GM04503 (cell line): ENCODE data around the gene PPFIBP2.

Experiments
- DNase-seq: peaks from one replicate; pipeline ENCODE4 v3.0.0-alpha.2; 2012; ENCODE audit warnings: low read depth

The PPFIBP2 gene

GRCh38 chr11:7668464-7668863 lies 154.7 kb downstream of the PPFIBP2 start:
- no peak for DNase-seq

DNA sequence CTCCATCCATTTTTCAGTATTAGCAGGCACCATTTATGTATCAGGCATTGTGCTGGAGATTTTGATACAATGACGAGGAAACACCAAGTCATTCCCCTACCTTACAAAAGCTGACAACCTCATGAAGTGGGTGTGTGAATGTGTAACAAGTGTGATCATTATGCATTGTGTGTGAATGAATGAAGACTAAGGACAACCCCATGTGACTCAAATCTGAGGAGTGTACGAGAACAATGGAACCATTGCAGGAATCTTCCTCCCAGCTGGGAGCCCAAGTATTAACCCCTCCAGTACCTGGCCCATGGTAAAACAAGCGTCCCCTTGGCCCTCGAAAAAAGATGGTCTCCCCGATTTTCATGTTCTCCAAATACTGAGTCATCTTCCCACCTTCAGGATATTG lies 155.1 kb downstream of the PPFIBP2 start:
- no peak for DNase-seq

GRCh38 chr11:7670641-7671040 lies 156.8 kb downstream of the PPFIBP2 start:
- DNase-seq = no peak

DNA sequence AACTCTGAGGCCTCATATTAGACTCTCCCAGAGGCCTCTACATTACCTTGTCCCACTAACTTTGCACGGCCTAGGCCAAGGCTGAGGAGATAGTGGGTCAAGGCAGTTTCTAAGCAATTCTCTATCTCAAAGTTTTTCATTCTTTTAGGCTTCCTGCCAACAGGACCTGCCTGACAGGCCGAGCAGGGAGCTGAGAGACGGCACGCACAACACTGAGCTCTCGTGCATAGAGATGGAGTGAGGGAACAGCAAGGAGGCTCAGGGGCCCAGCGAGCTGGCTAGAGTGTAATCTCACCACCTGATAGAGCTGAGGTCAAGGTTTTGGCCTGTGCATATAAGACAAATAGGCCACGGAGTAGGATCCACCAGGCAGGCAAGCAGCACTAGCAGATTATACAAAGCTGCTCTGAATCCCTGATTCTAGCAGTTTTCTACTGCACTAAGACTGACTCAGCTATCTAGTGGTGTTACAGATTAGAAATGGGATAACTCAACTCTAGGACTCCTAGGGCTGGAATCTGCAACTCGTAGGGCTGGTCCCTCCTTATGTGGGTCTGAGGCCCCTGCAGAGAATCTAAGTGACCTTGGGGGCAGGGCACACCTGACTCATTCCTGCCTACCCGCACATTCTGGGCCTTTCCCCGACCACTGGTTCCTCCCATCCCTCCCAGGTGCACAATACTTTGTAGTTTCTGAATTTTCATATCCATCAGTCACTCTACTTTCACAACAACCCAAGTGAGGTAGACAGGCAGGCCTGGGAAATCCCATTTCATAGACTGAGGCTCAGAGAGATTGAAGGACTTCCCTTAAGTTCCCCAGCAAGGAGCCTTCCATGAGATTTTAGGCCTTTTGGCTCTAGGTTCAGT lies 157.8 kb downstream of the PPFIBP2 start:
- DNase-seq = no peak

GRCh38 chr11:7672276-7672959 lies 158.6 kb downstream of the PPFIBP2 start:
- DNase-seq = no peak

- peak; percentile 13 for DNase-seq
These were observed 159.3 kb downstream of the PPFIBP2 start, which contains the start of gene CYB5R2 for GRCh38 chr11:7672960-7673723. Gene CYB5R2, minus strand, starts transcription at chr11:7673500. Its CDS starts 675 bp downstream, at chr11:7672825.

DNA sequence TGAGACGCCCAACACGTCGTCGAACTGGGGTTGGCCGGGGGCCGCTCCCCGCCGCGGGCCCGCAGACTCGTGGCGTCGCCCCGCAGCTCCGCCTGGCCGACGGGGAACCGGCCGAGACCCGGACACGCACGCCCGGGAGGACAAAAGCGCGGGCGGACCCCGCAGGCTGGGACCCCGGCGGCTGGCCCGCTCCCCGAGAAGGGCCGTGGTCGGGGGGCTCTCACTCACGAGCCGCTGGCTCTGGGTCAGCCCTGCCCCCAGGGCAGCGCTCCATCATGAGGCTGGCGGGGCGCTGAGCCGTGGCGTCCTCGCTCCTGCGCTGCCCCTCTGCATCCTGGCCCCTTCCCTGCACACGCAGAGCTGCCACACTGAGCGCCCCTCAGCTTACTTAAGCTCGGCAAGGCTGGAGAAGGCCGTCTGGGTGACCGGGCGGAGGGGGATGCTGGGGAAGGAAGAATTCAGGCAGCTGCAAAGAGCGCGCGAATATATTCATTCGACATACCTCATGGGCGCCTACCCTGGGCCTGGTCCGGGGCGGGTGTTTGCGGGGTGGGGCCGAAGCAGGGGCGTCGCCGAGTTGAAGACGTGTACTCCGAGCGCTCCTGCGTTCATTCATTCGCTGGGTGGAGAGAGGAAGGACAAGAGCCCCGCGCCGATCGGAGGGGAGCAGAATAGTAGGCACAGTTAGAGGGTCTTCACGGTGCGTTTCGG lies 160.1 kb downstream of the PPFIBP2 start:
- no peak for DNase-seq

- DNase-seq = no peak
These were observed 161.8 kb downstream of the PPFIBP2 start for GRCh38 chr11:7675631-7676030.

GRCh38 chr11:7677071-7677470 lies 163.3 kb downstream of the PPFIBP2 start:
- no peak for DNase-seq

DNA sequence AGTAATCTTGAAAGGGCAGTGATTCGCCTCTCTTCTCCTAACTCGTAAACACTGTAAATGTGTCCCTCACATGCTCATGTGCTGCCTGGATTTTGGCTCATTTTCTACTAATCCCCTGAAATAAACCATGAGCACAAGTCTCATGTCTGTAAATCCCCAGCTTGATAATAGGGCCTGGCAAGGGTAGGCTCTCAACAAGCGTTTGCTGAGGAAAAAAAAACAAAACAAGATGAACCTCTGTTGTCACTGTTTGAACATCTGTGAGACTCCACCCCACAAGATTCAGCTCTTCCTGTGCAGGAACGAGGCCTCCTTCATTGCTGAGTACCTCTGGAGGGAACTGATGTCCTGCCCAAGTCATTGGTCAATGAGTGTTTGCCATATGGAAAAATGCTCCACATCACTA lies 164.0 kb downstream of the PPFIBP2 start:
- DNase-seq = peak; percentile 21

DNA sequence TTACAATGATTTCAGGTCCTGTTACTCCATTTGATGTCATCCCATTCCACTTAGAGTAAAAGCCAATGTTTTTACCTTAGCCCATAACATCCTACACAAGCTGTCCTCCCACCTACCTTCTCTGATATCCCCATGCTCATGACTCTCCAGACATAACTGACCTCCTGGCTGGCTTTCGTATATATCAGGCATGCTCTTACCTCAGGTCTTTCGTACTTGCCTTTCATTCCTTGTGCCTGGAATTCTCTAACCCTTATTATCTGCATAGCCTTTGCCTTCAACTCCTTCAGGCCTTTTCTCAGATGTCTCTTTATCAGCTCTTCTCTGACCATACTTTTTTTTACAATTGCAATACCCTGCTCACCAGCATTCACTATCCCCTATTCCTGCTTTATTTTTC lies 169.8 kb downstream of the PPFIBP2 start:
- no peak for DNase-seq

- no peak for DNase-seq
These were observed 173.0 kb downstream of the PPFIBP2 start for GRCh38 chr11:7686761-7687160.

DNA sequence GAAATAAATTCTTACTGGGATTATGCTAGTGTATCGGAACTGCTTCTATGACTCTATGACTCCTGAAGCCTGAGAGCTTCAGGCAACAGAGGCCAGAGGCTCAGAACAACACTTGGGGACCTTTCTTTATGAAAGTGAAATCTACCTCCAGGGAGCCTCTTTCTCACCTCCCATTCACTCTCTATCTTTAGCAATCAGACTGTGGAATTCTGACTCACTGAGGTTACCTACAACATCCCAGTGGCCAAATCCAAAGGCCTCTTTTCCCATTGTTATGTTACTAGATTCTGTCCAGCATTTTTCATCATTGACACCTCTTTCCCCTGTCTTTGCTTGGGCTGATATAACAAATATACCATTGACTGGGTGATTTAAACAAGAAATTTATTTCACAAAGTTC lies 173.6 kb downstream of the PPFIBP2 start:
- DNase-seq = no peak

GRCh38 chr11:7688238-7688826 lies 174.5 kb downstream of the PPFIBP2 start:
- DNase-seq = no peak

DNA sequence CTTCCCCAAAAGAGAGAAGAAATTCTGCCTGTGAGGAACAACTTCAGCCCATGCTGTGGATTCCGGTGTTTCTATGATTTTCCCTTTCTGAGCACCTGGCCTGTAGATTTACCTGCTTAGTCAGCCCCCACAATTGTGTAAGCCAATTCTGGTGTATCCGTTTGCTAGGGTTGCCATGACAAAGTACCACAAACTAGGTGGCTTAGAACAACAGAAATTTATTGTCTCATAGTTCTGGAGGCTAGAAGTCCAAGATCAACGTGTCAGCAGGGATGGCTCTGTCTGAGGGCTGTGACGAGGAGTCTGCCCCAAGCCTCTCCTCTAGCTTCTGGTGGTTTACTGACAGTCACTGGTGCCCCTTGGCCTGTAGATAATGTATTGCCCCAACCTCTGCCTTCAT lies 175.4 kb downstream of the PPFIBP2 start:
- no peak for DNase-seq

DNA sequence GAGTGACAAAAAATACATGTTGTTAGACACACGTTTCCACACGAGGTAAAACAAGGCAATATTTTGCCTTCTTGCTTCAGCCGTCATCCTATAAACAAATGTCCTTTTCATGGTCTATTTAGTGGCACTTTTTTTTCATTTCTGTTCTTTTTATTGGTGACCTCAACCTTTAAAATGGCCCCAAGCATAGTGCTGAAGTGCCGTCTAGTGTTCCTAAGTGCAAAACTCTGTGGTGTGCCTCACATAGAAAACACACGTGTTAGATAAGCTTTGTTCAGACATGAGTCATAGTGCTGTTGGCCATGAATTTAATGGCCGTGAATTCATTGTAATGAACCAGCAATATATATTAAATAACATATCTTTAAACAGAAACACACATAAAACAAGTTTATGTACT lies 176.8 kb downstream of the PPFIBP2 start:
- no peak for DNase-seq

- DNase-seq = no peak
These were observed 178.1 kb downstream of the PPFIBP2 start for GRCh38 chr11:7691759-7692350.

- no peak for DNase-seq
These were observed 178.6 kb downstream of the PPFIBP2 start for GRCh38 chr11:7692426-7692825.

DNA sequence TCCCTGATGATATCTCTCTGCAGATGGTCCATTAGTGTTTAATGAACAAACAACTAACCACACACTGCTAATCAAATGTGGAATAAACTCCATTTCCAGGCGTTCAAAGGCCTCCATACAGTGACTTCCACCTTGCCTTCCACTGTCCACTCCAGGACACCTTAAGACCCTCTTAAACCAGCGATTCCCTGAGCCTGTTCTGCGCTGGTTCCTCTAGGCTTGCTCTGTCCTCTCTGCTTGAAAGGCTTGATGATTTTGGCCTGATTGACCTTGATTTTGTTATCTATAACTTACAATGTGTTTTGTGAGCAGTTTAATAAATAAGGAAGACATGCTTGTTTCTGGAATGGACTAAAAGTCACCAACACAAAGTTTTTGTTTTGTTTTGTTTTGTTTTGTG lies 180.4 kb downstream of the PPFIBP2 start:
- DNase-seq = no peak

DNA sequence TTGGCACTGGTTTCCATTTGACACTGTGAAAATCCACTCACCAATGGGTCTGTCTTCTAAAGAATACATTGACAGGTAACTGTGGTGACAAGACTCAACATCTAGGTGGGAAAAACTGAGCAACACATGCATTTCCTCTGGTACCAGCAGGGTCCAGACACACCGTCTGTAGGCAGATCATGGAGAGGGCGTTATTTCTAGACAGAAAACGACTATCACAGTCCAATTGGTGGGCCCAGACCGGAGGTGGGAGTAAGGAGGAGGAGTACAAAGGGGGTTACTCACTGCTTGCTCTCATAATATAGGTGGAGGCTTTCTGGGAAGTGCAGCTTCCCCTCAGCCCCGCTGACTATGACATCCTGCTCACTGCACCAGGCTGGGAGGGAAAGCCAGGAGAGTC lies 182.6 kb downstream of the PPFIBP2 start:
- DNase-seq = no peak
